ENCODE data around the gene BNIP3. TPM values are rescaled to one million over a fixed set of nuclear protein-coding genes. Genes with fewer than 3 reads are reported as not detected.
A peak's percentile ranks its signal among the peaks of the same experiment; 100 is the strongest.
"Not testable (repeated sequence)": the region's sequence is repeated elsewhere in the genome, so short reads cannot be mapped to it uniquely, and the experiment has no call there.

Gene BNIP3
- total RNA-seq, 1 experiment from 2014 or later: 24.9 TPM

DNA sequence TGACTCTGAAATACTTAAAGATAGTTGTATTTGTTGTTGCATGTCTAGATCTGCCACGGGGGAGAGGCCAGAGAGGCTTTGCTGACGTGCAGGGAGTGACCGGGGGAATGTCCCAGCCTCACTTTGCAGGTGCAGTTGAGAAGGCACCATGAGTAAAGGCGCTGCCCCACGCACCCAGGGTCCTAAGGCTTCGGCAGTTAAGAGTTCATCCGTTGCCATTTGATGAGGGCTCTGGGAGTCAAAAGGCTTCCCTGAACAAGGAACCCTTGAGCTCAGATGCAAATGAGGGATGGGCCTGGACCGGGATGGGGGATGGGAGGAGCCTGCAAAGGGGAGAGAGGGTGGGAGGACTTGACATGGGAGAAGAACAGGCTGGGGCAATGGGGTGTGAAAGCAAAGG, 60.5 kb downstream of the BNIP3 start:
- Histone ChIP-seq H3K9me3 (ENCODE audit: low read depth, low read length, poor library complexity, severe bottlenecking) (peaks cover 5% of the 10 kb centered on the region), H3K4me1 (ENCODE audit: insufficient read depth, low read length, poor library complexity, severe bottlenecking) (no peaks in the 10 kb centered on the region), H3K27ac (ENCODE audit: low read depth, low read length, poor library complexity, severe bottlenecking) (peak overlapping the region; percentile 48), H3K36me3 (ENCODE audit: insufficient read depth, low read length, poor library complexity, severe bottlenecking) (no peaks in the 10 kb centered on the region), H3K27me3 (replicated peaks; ENCODE audit: insufficient read depth, low read depth, low read length, poor library complexity) (no peaks in the 10 kb centered on the region), H3K4me3 (ENCODE audit: low read depth, low read length, poor library complexity, severe bottlenecking) (no peak overlapping the region)
- TF ChIP-seq EZH2 (IDR thresholded peaks at IDR 0.05; ENCODE audit: borderline replicate concordance, low read depth, low read length, poor library complexity, severe bottlenecking) (no peak), CTCF (conservative IDR thresholded peaks at IDR 0.05; ENCODE audit: low read depth, low read length) (no peak)
- ChIA-PET CTCF (no interaction called here), POLR2A (ENCODE audit: low non-redundant PET) (interaction anchor here (0.6 kb wide), 1 partner anchor 839 kb away, joined by 7 read pairs; no protein-coding TSS in a partner anchor)
- no peak for DNase-seq (ENCODE audit: low spot score)
- intact Hi-C loops (cut with micrococcal nuclease; ENCODE audit: unreplicated experiment): no loop called here
- BruUV-seq (replicated peaks): no TSS peak

GRCh38 chr10:131920693-131921092, 61.0 kb downstream of the BNIP3 start:
- no TSS peak for BruUV-seq (replicated peaks)
- ChIA-PET POLR2A (ENCODE audit: low non-redundant PET) (interaction anchor here (0.6 kb wide), 1 partner anchor 839 kb away, joined by 7 read pairs; no protein-coding TSS in a partner anchor), CTCF (no interaction called here)
- H3K4me1 ChIP-seq (ENCODE audit: insufficient read depth, low read length, poor library complexity, severe bottlenecking): no peaks in the 10 kb centered on the region
- no peaks in the 10 kb centered on the region for H3K36me3 ChIP-seq (ENCODE audit: insufficient read depth, low read length, poor library complexity, severe bottlenecking)
- H3K27ac ChIP-seq (ENCODE audit: low read depth, low read length, poor library complexity, severe bottlenecking): no peak overlapping the region
- H3K9me3 ChIP-seq (ENCODE audit: low read depth, low read length, poor library complexity, severe bottlenecking): peaks cover 5% of the 10 kb centered on the region
- no peak for DNase-seq (ENCODE audit: low spot score)
- no peak overlapping the region for H3K4me3 ChIP-seq (ENCODE audit: low read depth, low read length, poor library complexity, severe bottlenecking)
- intact Hi-C loops (cut with micrococcal nuclease; ENCODE audit: unreplicated experiment): no loop called here
- TF ChIP-seq CTCF (conservative IDR thresholded peaks at IDR 0.05; ENCODE audit: low read depth, low read length): no peak
- TF ChIP-seq EZH2 (IDR thresholded peaks at IDR 0.05; ENCODE audit: borderline replicate concordance, low read depth, low read length, poor library complexity, severe bottlenecking): no peak
- H3K27me3 ChIP-seq (replicated peaks; ENCODE audit: insufficient read depth, low read depth, low read length, poor library complexity): no peaks in the 10 kb centered on the region

DNA sequence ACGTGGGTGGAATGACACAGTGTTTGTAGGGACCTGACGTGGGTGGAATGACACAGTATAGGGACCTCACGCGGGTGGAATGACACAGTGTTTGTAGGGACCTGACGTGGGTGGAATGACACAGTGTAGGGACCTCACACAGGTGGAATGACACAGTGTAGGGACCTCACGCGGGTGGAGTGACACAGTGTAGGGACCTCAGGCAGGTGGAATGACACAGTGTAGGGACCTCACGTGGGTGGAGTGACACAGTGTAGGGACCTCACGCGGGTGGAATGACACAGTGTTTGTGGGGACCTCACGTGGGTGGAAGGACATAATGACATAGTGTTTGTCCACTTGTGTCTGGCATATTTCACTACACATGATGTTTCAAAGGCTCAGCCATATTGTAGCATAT, 61.6 kb downstream of the BNIP3 start:
- BruUV-seq (replicated peaks): no TSS peak
- H3K27me3 ChIP-seq (replicated peaks; ENCODE audit: insufficient read depth, low read depth, low read length, poor library complexity): no peaks in the 10 kb centered on the region
- ChIA-PET CTCF (no interaction called here), POLR2A (ENCODE audit: low non-redundant PET) (no interaction called here)
- H3K36me3 ChIP-seq (ENCODE audit: insufficient read depth, low read length, poor library complexity, severe bottlenecking): no peaks in the 10 kb centered on the region
- intact Hi-C loops (cut with micrococcal nuclease; ENCODE audit: unreplicated experiment): no loop called here
- no peak overlapping the region for H3K27ac ChIP-seq (ENCODE audit: low read depth, low read length, poor library complexity, severe bottlenecking)
- H3K4me1 ChIP-seq (ENCODE audit: insufficient read depth, low read length, poor library complexity, severe bottlenecking): no peaks in the 10 kb centered on the region
- peaks cover 5% of the 10 kb centered on the region for H3K9me3 ChIP-seq (ENCODE audit: low read depth, low read length, poor library complexity, severe bottlenecking)
- no peak overlapping the region for H3K4me3 ChIP-seq (ENCODE audit: low read depth, low read length, poor library complexity, severe bottlenecking)
- no peak for DNase-seq (ENCODE audit: low spot score)
- TF ChIP-seq CTCF (conservative IDR thresholded peaks at IDR 0.05; ENCODE audit: low read depth, low read length) (no peak), EZH2 (IDR thresholded peaks at IDR 0.05; ENCODE audit: borderline replicate concordance, low read depth, low read length, poor library complexity, severe bottlenecking) (no peak)

- H3K4me3 ChIP-seq (ENCODE audit: low read depth, low read length, poor library complexity, severe bottlenecking); POLR2A ChIA-PET (ENCODE audit: low non-redundant PET); H3K27ac ChIP-seq (ENCODE audit: low read depth, low read length, poor library complexity, severe bottlenecking); DNase-seq (ENCODE audit: low spot score); H3K9me3 ChIP-seq (ENCODE audit: low read depth, low read length, poor library complexity, severe bottlenecking); BruUV-seq (replicated peaks); CTCF ChIA-PET; H3K27me3 ChIP-seq (replicated peaks; ENCODE audit: insufficient read depth, low read depth, low read length, poor library complexity); intact Hi-C loops (cut with micrococcal nuclease; ENCODE audit: unreplicated experiment); H3K36me3 ChIP-seq (ENCODE audit: insufficient read depth, low read length, poor library complexity, severe bottlenecking); H3K4me1 ChIP-seq (ENCODE audit: insufficient read depth, low read length, poor library complexity, severe bottlenecking): not testable (repeated sequence)
Measured at GRCh38 chr10:131919461-131919860, 62.3 kb downstream of the BNIP3 start.

Measured in A673 (cell line).